Activated CD4-positive, alpha-beta T cell treated with anti-CD3 and anti-CD28 coated beads for 4 hours (primary cell): Measurements from ENCODE around the gene MAP3K4.
A peak's percentile ranks its signal among the peaks of the same experiment; 100 is the strongest.

Source experiments
- DNase-seq, 2 donors: peaks; one replicate each; pipeline ENCODE4 v3.0.0-alpha.2; 2020

MAP3K4 gene, protein sequence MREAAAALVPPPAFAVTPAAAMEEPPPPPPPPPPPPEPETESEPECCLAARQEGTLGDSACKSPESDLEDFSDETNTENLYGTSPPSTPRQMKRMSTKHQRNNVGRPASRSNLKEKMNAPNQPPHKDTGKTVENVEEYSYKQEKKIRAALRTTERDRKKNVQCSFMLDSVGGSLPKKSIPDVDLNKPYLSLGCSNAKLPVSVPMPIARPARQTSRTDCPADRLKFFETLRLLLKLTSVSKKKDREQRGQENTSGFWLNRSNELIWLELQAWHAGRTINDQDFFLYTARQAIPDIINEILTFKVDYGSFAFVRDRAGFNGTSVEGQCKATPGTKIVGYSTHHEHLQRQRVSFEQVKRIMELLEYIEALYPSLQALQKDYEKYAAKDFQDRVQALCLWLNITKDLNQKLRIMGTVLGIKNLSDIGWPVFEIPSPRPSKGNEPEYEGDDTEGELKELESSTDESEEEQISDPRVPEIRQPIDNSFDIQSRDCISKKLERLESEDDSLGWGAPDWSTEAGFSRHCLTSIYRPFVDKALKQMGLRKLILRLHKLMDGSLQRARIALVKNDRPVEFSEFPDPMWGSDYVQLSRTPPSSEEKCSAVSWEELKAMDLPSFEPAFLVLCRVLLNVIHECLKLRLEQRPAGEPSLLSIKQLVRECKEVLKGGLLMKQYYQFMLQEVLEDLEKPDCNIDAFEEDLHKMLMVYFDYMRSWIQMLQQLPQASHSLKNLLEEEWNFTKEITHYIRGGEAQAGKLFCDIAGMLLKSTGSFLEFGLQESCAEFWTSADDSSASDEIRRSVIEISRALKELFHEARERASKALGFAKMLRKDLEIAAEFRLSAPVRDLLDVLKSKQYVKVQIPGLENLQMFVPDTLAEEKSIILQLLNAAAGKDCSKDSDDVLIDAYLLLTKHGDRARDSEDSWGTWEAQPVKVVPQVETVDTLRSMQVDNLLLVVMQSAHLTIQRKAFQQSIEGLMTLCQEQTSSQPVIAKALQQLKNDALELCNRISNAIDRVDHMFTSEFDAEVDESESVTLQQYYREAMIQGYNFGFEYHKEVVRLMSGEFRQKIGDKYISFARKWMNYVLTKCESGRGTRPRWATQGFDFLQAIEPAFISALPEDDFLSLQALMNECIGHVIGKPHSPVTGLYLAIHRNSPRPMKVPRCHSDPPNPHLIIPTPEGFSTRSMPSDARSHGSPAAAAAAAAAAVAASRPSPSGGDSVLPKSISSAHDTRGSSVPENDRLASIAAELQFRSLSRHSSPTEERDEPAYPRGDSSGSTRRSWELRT (N-terminal part only)

GRCh38 chr6:160991406-160992060 is at the start of gene MAP3K4:
Gene MAP3K4 (plus strand): TSS chr6:160991769. CDS start chr6:160991932, 163 bp downstream.
- DNase-seq = peak; percentile 77

GRCh38 chr6:160943997-160944396 is 47.6 kb upstream of the MAP3K4 start:
- no peak for DNase-seq

- DNase-seq = no peak
Measured at GRCh38 chr6:160945516-160946177, 45.9 kb upstream of the MAP3K4 start.

GRCh38 chr6:160949531-160949930 is 42.0 kb upstream of the MAP3K4 start:
- DNase-seq = no peak

- DNase-seq = no peak
Measured at GRCh38 chr6:160950507-160950906, 41.1 kb upstream of the MAP3K4 start.

- DNase-seq = no peak
Measured at GRCh38 chr6:160951187-160952030, 40.2 kb upstream of the MAP3K4 start.

DNA sequence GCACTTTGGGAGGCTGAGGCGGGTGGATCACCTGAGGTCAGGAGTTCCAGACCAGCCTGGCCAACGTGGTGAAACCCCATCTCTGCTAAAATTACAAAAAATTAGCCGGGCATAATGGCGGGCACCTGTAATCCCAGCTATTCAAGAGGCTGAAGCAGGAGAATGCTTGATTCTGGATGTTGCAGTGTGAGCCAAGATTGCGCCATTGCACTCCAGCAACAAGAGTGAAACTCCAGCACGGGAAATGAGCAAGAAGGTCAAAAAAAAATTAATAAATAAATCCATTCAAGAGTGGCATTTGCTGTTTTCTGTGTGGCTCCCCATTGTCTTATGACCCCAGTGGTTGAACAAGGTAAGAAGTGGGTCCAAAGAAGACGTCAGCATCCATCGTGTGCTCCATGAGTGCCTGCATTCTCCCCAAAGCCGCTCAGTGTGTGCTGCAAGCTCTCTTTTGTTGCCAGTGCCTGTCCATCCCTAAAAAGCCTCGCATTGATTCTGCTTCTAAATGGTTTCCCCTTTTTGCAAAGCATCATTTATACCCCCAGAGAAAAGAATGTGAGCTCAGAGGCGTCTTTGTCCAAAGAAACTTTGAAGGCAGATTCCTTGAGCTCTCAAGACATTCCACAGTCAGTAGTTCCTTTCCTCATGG is 38.8 kb upstream of the MAP3K4 start:
- no peak for DNase-seq

DNA sequence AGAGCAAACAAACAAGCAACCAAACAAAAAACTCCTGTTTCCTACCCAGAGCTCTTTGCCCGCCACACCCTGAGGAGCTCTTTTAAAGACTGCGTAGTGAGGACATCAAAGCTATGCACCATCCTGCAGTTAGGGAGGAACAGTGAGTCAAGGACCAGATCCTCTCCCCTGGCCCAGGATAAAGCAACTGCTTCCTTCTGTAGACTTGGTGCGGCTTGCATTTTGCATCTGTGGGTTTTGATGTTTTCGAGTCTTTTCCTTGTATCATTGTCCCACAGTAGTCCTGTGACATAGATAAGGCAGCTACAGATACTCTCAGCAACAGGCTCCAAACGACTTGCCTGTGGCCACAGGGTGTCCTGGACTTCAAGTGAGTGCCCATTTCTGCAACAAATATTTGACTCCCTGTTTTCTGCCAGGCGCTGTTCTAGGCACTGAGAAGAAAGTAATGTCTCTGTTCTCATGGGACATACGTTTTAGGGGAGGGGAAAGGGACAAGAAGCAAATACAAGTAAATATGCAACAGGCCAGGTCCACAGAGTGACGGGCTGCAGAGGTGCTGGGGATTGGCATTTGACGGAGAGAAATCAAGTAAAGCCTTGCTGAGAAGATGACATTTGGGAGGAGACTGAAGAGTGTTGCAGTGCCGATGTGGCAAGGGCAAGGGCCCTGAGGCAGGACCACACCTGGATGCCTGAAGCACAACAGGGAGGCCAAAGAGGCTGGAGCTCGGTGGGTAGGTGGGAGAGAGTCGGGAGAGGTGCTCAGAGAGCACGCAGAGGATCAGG is 35.9 kb upstream of the MAP3K4 start:
- DNase-seq = no peak

DNA sequence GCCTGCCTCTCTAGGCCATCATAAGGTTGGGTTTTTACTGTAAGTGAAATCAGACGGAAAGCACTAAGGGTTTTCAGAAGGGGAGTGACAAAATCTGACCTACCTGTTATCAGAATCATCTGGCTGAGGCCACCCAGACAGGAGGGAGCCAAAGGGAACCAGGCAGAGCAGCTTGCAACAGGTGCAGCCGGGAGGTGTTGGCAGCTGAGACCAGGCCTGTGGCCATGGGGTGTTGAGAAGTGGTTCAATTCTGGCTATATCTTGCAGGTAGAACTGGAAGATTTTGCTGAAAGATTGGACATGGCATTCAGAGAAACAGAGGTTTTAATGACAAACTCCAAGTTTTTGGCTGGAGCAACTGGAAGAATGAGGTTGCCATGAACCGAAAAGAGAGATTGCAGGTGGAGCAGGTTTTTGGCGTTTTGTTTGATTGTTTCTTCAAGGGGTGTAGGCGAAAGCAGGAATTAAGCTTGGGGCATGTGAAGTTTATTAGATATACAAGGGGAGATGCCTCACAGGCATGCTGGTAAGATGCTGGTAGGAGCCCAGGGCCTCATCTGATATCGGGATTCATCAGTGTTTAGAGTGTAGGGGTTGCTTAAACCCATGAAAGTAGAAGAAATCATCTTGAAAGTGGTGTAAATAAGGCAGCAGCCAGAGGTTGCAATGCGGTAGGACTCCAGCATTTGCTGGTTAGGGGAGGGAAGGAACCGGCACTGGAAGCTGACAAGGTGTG is 35.1 kb upstream of the MAP3K4 start:
- DNase-seq = no peak

DNA sequence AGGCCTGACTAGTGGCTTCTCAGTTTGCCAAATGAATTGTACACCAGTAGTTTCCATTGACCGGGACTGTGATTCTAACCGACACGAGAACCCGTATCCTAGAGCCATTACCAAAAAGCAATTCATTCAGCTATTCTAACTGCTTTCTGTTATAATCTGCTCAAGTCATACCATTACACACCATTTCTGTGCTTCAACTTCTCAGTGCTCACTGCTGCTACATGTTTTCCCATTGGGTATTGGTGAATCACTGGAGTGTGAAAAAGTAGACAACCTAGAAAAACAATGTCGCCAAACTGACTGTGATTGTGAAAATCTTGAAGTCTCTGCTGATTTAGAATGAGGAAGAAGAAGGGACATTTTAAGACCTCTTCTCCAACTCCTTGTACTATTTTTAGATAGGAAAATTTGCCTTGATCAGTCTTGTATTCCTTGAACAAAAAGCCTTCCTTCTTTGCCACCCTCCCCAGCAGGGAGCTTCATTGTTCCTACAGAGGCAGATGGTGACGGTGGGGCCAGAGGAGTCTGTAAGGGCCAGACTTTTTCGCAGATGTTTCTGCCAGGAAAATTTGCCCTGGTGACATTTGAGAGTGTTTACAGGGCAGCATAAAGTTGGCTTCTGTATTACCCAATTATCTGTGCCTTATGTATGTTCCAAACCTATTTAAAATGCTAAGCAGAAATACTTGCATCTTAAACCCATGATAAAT is 31.7 kb upstream of the MAP3K4 start:
- DNase-seq = no peak

DNA sequence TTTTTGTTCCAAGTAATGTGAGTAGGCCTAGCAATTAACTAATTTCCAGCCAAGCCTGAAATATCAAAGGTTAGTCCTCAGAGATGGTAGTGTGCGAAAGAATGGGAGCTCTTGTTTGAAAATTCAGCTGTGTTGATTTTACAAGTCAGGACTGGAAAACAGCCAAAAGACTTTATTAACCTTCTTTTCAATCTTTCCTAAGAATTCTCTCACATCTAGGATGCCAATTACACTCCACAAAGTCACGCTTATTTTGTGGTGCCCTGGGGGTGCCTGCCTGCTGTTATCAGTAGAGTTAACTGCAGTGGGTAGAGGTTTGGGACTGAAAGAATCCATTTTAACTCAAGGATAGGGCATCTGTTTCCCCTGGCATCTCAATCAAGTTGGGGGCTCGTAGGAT is 30.7 kb upstream of the MAP3K4 start:
- DNase-seq = no peak

GRCh38 chr6:160962835-160963623 is 28.5 kb upstream of the MAP3K4 start:
- DNase-seq = no peak

DNA sequence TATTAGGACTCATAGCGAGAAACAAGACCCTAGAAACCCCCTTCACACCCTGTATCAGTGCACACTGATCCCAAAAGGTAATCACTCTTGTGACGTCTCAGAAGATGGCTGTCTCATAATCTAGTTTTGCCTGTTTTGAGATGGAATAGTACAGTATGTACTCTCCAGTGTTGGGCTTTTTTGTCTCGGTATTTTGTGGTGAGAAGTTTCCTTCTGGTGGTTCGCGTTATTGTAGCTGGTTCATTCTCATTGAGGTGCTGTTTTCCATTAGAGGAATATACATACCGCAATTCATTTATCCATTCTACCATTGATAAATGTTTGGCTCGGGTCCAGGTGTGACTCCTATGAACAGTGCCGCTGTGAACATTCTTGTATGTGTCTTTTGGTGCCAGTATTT is 27.9 kb upstream of the MAP3K4 start:
- DNase-seq = no peak

DNA sequence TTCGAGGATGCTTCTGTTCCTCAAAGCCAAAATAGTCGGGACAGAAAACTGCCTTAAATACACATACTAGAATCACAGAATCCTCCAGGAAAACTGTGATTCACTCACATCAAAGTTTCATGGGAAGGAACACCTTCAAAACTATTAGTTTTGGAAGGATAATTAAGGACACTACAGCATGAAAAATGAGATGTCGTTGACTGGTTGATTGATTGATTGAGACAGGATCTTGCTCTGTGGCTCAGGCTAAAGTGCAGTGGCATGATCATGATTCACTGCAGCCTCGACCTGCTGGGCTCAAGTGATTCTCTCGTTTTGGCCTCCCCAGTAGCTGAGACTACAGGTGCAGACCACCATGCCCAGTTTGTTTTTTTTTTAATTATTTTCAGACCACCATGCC is 25.7 kb upstream of the MAP3K4 start:
- no peak for DNase-seq

- DNase-seq = no peak
Measured at GRCh38 chr6:160966493-160967229, 24.9 kb upstream of the MAP3K4 start.

GRCh38 chr6:160967351-160967750 is 24.2 kb upstream of the MAP3K4 start:
- DNase-seq = no peak

DNA sequence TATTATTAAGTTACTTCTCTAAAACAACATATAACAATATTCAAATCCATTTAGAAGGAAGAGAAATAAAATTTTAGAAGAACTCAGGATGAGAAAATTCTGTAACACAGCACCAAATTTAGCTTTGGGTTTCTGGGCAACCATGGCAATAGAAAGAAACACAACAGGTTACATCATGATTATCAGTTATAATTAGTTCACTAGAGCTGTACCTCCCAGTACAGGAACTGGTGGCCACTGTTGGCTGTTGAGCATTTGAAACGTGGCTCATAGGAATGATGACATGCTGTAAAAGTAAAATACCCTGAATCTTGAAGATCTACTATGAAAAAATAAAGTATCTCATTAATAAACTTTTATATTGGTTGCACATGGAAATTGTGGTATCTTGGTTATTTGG is 23.7 kb upstream of the MAP3K4 start:
- no peak for DNase-seq
